Glomerular endothelial cell (primary cell): ENCODE data around the gene TOP3B. TPM values are rescaled to one million over a fixed set of nuclear protein-coding genes. Genes with fewer than 3 reads are reported as not detected.

Experiments used
- DNase-seq: peaks from one replicate; pipeline ENCODE4 v3.0.0-alpha.2; 2011; ENCODE audit warnings: low read depth, low spot score; ENCODE audit errors: extremely low read depth
- total RNA-seq: library from RNA; depleted of rRNA; stranded (reverse); fragments of >200 nt; gene quantifications from 2 replicates; pipeline ENCODE4 v1.2.3, GENCODE V29; 2015

TOP3B gene
- total RNA-seq, 1 donor from 2014 or later, result 63.0 TPM

DNA sequence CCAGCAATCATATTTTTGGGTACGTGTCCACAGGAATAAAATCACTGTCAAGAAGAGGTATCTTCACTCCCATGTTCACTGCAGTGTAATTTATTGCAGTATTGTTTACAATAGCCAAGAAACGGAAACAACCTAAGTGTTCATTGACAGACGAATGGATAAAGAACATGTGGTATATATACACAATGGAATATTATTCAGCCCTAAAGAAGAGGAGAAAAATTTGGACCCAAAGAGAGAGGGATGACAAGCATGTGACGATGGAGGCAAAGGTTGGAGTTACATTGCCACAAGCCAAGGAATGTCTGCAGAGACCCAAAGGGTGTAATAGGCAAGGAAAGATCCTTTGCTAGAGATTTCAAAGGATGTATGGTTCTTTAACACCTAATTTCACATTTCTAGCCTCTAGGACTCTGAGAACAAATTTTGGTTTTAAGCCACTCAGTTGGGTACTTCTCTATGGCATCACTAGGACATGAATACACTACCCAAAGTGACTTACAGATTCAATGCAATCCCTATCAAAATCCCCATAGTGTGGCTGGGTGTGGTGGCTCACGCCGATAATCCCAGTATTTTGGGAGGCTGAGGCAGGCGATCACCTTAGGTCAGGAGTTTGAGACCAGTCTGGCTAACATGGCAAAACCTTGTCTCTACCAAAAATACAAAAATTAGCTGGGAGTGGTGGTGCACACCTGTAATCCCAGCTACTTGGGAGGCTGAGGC is 31.1 kb upstream of the TOP3B start:
- DNase-seq, result no peak

DNA sequence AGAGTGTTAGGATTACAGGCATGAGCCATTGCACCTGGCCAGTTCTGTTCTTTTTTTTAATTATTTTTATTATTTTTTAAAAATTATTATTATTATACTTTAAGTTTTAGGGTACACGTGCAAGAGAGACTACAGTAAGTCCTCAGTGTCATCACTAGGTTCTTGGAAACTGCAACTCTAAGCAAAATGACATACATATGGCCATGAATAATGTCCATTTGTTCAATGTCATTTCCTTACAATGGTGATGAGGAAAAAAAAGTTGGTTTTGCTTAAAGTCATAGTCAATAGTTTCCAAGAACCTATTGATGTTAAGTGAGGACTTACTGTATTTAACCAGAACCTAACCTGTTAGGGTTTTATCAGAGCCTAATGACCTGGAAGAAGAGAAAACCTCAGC is 29.4 kb upstream of the TOP3B start:
- no peak for DNase-seq

DNA sequence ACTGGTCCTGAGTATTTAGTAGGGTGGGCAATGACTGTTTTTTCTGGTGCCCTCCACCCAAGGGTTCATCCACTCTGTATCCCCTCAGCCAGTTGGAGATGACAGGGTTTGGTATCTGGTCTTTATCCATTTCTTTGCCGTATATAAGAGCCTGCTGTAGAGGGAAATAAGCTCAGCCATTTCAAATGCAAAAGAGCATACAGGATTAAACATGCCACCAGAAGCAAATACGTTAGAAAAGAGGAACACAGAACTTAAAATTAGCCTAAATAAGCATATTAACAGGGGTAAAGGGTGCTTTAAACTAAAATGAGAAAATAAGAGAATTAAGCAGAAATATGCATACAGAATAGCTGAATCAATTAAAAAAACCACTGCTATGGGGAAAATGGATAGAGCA is 27.8 kb upstream of the TOP3B start:
- DNase-seq, result no peak

DNA sequence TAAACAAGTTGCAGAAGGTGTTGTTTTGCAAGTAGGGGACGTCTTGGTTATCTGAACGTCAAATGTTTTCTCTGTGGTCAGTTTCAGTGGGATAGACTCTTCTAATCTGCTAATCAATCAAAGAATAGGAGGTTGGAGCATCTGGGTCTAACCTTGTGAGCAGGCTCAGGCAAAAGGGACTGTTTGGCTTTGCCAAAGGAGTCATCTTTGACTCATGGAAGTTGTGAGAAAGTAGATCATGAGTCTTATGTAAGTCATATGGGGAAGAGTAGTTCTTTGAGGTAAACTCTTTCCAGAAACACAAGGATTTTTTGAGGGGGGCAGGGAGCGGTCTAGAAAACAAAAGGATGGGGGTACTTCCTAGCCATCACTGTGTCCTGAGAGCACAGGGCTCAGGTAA is 27.1 kb upstream of the TOP3B start:
- no peak for DNase-seq

DNA sequence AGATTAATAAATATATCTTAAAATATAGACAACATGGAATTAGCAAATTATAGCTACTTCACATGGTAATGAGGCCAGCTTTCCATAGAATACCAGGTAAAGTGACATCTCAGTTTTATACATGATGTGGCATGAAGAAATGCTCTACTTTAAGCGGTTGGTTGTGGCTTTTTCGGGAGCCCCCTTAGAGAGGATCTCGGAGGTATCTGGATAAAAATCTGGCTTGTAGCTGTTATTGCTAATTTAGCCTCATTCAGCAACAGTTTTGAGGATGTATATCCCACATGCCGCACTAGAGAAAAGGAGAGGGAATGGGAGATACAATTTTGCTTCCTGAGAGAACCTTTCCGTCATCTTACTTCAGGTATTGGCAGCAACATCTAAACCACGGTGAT is 24.0 kb upstream of the TOP3B start:
- DNase-seq, result no peak

DNA sequence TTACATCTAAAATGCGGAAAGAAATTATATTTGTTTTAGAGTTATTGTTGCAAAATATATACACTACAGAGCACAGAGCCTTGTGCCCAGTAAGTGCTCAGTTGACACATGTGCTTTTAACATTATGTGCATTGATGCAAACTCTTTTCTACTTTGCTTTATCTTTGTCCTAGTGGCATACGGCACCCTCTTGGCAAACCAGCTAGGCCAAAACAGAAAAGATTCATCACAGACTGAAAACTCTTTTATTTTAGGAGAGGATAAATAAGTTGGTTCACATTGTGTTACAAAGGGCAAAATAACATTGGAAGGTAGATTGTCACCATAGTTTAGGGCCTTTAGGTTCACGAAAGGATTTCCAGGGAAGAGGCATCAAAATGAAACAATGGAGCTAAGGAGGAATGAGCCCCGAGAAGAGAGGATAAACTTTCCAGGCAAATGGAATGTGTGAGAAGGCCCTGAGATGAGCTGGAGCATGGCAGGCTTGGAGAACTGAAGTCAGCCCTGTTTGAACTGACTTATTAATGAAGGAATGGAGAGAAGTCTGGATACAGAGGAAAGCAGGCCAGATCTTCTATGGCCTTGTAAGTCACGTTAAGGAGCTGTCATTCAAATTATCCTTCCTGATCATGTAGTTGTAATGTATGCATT is 23.5 kb upstream of the TOP3B start:
- no peak for DNase-seq

DNA sequence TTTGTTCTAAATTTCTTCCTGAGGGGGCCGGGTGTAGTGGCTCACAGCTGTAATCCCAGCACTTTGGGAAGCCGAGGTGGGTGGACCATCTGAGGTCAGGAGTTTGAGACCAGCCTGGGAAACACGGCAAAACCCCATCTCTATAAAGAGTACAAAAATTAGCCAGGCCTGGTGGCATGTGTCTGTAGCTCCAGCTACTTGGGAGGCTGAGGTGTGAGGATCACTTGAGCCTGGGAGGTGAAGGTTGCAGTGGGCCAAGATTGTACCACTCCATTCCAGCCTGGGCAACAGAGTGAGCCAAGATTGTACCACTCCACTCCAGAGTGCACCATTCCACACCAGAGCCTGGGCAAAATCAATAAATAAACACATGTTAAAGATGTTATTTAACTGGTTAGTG is 20.6 kb upstream of the TOP3B start:
- DNase-seq, result no peak

DNA sequence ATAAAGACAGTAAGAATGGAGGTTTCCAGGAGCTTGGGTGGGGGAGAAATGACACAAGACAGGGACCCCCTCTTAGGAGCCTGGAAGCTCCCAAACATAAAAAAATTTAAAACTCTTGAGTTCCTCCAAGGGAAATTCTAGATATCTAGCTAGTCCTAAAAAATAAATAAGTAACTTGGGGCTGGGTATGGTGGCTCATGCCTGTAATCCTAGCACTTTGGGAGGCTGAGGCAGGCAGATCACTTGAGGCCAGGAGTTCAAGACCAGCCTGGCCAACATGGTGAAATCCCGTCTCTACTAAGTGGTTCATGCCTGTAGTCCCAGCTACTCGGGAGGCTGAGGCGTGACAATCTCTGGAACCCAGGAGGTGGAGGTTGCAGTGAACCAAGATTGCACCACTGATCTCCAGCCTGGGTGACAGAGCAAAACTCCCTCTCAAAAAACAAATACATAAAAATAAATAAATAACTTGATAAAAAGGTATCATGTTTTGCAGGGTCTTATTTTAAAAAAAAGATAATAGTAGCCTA is 20.0 kb upstream of the TOP3B start:
- no peak for DNase-seq

DNA sequence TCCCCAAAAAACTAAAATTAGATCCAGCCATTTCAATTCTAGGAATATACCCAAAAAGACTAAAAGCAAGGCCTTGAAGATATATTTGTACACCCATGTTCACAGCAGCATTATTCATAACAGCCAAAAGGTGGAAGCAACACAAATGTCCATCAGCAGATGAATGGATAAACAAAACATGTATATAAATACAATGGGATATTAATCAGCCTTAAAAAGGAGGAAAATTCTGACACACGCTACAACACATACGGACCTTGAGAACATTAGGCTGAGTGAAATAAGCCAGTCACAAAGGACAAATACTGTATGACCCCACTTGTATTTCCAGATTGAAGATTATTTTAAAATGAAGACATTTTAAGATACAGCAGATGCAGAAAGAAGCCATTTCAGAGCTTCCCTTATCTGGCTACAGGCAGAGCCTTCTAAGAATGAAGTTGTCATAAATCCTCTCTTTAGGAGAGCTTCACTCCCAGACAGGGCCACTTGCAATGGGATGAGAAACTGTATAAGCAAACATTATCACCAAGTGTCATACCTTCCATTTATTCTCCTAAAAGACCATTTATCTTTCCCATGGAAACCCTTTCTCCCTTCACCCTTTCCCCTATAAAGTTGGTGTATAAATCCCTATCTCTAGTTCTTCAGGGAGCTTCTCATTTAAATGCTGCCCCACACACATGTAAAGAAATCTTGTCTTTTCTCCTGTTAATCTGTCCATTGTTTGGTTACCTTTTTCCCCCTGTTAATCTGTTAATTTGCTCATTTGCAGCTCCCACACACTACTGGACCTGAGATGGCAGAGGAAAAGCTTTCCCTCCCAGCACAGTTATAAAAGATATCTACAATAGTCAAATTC is 19.3 kb upstream of the TOP3B start:
- DNase-seq, result no peak

DNA sequence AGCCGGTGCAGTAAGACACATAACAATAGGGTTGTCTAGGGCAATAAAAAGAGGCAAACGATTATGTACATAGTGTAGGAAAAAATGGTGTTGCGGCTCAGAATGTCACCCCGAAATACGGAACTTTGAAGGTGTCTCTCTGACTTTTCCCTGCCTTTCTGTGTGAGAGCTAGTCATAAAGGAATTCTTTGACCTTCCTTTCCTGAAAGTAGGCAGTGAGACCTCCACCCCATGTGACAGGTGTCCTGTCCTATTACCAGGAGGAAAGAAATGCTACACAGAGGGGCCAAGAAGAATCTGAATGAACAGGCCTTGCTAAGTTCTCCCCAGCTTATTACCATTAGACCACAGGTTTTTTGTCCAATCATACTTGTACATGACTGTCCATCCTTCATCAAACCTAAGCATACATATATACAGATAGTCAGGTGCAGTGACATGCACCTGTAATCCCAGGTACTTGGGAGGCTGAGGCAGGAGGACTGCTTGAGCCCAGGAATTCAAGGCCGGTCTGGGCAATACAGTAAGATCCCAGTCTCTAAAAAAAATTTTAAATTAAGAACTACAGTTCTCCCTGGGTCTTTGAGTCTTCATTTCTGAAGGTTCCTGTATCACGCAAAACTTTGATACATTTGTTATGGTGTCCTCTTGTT is 16.1 kb upstream of the TOP3B start:
- DNase-seq, result no peak

DNA sequence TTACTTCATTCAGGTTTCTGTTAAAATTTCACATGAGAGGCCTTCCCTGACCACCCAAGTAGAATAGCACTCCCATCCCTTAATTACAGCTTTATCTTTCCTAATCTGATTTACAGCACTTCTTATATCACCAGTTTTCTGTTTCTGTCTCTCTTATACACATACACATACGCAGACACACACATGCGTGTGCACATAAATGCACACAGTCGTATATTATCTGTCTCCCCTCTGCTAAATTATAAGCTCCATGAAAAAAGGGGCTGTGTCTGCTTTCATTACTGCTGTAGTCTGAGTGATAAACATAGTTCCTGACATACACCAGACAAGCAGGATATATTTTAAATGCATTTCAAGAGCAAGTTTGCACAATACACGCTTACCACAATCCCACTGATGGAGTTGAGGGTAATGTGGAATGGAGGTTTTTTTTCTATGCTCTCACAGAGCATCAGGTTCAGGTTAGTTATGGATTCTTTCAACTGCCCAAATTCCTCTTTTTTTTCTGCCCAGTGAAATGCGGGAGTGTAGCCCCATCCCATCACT is 13.7 kb upstream of the TOP3B start:
- no peak for DNase-seq

DNA sequence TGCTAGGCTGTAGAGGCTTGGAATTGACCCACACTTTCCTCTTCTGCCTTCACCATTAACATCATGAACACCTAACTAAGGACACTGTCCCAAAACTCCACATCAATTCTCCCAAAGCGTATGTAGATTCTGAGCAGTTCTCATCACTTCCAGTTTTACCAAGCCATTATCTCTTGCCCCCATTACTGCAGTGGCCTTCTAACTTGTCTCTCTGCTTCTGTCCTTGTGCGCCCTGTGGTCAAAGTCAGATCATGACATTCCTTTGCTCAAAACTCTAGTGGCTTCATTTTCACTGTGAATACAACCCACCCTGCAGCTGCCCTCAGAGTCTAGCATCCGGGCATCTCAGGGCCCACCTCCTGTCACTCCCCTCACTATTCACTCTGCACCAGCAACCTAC is 13.1 kb upstream of the TOP3B start:
- DNase-seq, result no peak

DNA sequence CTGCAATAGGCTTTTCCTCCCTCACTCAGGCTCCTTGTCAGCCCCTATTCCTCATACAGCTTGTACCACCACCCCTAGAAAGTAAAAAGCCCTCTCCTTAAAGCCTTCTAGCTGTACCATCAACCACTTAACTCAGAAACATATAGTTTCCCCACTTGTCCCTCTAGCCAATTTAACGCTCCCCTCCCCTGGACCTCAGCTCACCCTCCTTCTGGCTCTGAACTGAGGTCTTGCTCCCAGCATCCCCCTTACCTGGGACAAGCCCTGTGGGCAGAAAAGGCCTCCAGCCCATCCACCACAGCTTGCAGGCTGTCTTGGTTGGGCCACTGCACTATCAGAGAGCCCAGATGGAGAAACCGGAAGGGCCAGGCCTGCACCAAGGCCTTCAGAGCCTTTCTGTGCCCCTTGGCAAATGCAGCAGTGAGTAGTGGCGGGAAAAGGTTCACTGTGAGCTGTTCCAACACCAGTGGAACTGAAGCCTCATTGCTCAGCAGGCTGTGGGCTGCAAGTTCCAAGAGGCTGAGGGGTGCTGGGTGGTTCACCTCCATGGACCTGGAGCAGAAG is 12.4 kb upstream of the TOP3B start:
- no peak for DNase-seq

DNA sequence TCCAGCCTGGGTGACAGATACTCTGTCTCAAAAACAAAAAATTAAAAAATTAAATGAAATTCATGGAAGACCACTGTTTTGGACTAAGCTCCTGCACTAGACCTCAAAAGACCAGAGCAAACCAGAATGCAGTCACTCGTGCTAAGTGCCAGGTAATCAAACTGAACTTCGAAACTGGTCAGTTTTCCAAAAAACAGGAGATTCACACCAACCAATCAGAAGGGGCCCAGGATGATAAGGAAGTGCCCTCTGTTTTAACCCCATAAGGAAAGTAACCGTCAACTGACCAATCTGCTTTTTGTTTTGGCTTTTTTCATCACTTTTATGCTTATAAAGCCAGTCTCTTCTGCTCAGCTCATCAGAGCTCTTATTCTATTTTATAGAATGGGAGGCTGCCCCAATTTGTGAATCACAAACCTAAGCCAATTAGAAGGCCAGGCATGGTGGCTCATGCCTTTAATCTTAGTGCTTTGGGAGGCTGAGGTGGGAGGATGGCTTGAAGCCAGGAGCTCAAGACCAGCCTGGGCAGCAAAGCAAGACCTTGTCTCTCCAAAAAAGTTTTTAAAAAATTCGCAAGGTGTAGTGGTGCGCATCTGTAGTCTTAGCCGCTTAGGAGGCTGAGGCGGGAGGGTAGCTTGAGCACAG is 10.1 kb upstream of the TOP3B start:
- no peak for DNase-seq

DNA sequence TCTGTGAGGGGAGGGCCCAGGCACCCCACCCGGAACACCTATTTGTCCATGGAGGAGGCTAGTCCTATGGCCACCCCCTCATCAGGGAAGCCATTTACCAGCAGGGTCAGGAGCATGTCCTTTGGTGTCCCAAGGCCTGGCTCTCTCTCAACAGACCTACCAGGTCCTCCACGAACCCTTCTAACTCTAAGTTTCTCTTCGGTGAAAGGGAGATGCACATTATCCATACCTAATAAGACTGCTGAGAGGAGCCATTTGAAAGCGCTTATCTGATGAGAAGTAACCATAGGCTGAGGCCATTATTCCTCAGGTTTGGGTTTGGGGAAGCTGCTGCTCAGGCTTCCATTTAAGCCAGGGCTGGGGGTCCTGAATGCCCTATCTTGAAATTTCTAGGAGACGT is 9.2 kb upstream of the TOP3B start:
- no peak for DNase-seq

DNA sequence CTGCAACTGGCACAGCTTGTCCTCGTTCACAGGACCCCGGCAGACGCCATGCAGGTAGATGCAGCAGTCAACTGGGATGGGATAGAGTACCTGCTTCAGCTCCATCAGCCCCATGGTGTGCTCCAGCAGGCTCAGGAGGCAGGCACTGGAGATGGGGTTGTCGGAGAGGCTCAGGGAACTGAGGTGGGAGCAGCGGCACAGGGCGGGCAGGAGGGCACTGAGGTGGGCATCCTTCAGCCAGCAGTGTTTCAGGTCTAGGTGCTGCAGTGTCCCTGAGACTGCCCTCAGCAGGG is 8.7 kb upstream of the TOP3B start:
- DNase-seq, result no peak

DNA sequence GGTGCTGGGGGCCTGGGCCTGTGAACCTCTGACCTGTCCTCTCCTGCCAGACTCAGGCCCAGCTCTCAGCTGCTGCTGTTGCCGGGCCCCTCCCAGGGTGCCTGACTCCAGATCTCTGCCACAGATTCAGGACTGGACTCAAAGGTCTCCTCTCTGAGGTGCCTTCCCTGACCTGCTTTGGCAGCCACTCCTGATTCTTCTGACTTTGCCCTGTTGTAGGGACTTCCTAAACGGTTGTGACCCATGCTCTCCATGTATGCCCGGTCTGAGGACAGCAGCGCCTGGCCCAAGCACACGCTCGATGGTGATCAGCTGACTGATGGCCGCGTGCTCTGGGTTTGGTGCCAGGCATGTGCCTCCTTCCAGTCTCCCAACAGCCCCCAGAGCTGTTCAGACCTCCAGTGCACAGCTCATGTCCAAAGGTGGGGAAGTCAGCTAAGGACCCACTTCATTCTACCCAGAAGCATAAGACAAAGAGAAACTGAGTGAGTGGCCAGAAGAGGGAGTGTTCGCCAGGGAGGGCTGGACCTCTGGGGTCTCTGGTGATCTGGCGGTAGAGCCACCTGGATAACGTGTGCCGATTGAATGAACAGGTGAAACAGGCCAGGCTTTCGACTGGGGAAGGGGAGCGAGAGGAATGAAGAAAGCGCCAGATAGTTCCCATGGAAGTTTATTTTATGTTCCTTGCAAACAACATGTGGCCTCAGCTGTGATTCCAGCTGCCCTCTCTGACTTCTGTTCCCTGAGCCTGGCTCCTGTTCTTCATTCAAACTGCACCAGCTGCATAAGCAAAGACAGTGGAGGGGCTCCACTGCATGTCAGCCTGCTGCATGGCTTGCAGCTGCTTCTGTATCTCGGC is 8.1 kb upstream of the TOP3B start:
- DNase-seq, result no peak

DNA sequence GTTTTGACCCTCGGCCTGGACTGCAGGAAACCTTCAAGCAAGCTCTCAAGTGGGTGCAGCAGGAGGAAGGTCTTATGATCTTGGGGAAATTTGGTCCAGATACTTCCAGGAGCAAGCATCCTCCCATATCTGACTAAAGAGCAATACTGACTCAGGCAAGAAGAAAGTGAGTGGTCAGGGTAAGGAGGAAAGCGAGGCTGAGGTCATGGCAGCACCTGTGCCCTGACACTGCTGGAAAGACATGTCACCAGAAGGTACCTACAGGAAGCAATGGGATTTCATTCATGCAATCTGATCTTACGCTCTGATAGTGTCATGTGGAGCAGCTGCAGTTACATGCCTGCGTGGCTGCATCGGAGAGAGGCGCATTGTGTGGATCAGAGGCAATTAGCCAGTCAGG is 6.5 kb upstream of the TOP3B start:
- DNase-seq, result no peak

DNA sequence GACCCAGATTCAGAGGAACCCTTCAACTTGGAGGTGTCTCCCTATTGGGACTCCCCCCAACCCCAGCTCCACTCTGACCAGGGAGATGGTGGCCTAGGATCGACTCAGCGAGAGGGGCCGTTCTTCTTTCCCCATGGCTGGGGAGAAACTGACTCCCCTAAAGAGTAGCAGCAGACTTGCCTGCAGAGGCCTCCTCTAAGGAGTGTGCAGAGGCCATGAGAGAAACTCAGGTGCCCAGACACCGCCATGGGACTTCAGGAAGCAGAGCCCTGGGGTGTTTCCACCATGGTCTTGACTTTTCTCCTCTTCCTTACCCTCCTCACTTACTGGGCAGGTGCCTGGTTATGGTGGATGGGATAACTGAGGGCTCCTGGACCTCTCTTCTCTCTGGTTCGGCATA is 2.6 kb upstream of the TOP3B start:
- no peak for DNase-seq
